GM12874 (cell line): ENCODE measurements around the gene MYOG.

Experiments
- CTCF ChIP-seq: IDR thresholded peaks from 2 replicates; pipeline ENCODE4 v1.5.1; 2011; ENCODE audit warnings: low read depth, mild to moderate bottlenecking, control low read depth, low read length, moderate library complexity; ENCODE audit not compliant: insufficient read depth

MYOG gene

GRCh38 chr1:203072911-203073310 is 12.9 kb downstream of the MYOG start:
- no peak for TF ChIP-seq CTCF

- no peak for TF ChIP-seq CTCF
These were observed 13.7 kb downstream of the MYOG start for GRCh38 chr1:203072002-203072602.

GRCh38 chr1:203069030-203069747 is 16.6 kb downstream of the MYOG start:
- no peak for TF ChIP-seq CTCF

GRCh38 chr1:203066965-203067364 is 18.8 kb downstream of the MYOG start:
- TF ChIP-seq CTCF: no peak

GRCh38 chr1:203065986-203066385 is 19.8 kb downstream of the MYOG start:
- no peak for TF ChIP-seq CTCF

GRCh38 chr1:203065191-203065590 is 20.6 kb downstream of the MYOG start:
- no peak for TF ChIP-seq CTCF

- no peak for TF ChIP-seq CTCF
These were observed 22.5 kb downstream of the MYOG start for GRCh38 chr1:203063287-203063686.
